Measurements from ENCODE around the gene CSMD2.

Gene CSMD2

DNA sequence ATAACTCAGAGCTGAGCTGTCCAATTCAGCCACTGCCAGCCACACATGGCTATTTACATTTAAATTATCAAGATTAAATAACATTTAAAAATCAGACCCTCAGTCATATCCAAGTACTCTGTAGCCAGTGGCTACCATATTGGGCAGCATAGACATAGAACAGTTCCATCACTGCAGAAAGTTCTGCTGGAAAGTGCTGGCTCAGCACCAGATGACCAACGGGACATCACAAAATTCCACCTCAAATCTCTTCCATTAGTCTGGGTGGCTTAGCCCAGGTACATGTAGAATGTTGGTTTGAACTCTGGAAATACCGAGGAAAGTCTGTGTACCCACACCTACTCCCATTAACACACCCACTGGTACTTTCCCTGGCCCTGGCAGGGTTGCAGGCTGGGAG, 563.3 kb downstream of the CSMD2 start:
- no peak for DNase-seq (ENCODE audit: low spot score)

DNA sequence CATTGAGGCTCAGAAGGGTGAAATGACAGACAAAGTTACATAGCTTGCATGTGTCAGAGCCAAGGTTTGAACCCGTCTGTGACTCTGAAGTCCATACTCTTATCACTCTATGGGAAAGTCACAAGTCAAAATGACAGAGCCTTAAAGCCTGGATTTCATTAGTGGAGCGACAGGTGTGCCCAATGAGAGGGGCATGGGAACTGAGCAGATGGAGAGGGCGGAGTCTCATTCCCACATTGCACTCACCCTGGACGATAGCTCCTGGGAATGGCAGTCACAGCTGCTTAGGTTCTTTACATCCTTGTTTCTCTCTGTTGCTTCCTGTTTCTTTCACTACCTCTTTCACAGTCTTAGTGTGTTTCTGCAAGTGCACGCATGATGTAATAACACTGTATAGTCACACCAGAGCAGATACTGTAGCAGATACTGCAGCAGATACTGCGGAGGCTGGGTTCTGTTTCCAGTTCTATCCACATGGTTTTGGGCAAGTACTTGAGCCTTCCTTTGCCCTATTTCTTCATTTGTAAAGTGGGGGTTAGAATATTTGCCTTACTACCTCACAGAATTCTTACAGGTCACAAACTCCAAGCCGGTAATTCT, 565.4 kb downstream of the CSMD2 start:
- no peak for DNase-seq (ENCODE audit: low spot score)

DNA sequence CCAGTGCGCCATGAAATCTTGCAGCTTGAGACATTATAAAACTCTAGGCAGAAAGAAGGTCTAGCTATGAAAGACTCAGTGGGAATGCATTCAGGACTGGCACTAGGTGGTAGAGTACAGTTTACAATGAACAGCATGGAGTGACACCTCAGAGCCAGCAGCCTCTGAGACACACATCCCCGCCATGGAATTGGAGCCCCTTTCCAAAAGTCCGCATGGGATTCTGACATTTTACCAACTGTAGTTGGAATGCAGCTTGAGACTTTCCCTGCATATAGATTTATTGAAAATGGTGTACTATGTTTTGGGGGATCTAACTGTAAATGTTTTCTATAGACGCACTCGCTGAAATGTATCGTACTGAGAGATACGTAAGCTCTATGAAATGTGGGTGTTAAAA, 576.3 kb downstream of the CSMD2 start:
- DNase-seq (ENCODE audit: low spot score) = no peak

DNA sequence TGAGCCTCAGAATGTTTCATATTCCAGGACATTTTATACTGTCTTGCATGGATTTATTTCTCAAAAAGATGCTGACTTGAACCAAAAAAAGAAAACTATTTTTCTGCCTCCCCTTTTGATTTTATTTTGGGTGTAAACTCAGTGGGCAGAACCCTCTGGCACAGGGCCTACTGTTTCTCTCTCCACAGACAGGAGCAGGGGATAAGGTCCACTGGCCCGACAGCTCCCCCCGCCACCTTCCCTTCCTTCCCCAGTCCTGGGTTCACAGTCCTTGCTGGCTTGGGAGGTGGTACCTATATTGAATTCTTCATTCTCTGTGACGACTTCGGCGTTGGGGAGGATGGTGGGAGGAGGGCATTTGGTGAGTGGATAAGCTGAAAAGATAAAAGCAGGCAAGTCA, 578.2 kb downstream of the CSMD2 start:
- DNase-seq (ENCODE audit: low spot score) = no peak

DNA sequence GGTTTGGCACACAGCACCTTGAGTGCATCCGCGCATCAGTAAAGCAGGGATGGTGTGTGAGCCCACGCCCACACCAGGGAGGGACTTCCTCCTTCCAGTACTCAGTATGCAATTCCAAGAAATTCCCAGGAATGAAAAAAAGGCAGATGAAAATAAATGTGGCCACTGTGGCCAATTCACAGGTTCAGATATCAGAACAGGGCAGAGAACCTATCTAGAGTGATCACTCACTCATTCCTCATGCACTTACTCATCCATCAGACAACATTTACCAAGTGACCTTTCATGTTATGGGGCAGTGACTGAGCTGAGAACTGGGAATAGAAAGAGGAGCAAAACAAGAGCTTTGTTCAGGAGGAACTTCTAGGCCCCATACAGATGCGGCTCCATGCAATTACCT, 578.9 kb downstream of the CSMD2 start:
- DNase-seq (ENCODE audit: low spot score) = no peak

DNA sequence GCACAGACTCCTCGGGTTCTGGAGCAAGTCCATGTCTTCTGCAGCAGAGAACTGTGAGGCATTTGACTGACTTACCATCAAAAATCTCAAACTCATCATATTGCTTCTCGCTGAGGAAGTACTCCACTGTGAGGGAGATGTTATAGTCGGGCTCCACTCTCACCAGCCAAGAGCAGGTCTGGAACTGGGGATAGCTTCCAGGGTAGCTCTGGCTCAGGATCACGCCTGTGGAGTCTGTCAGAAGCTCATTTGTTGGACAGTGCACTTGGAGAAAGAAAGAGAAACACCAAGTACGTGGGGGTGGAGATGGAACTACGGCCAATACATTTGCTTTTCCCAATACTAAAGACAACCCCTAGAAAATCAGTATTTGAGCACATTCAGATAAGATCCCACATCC, 581.5 kb downstream of the CSMD2 start:
- no peak for DNase-seq (ENCODE audit: low spot score)

DNA sequence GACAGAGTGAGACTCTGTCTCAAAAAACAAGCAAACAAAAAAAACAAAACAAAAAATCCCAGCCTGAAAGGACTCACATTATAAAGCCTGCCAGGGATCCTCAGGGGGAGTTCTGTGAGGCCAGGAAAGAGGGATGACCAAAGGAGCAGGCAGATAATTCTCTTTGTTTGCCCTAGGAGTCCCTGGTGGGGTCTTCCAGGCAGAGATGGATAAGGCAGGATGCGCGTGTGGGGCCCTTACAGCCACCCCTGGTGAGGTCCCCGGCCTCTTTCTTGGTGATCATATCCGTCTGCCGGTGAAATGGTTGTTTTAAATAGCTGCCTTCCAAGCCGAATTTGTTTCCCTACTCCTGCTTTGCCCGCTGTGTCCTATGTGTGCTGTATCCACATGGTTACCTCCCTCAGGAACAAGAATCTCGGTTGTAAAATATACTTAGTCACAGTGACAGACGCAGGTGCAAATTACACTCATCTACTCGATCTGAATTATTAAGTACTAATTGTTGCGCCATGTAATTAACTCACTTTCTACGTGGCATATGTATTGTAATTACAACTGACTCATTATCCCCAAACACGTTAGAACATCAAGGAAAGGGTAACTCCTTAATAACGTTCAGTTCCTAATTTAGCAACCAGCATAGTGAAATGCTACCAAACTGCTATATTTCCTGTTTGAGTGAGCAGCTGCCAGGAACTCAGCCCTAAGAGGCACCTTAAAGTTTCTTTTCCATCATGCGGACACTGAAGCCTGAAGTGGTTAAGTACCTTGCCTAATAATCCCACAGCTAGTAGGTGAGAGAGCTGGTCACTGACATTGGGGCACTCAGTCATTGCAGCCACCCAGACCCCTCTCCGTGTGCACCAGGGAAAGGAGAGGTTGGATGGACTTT, 586.2 kb downstream of the CSMD2 start:
- no peak for DNase-seq (ENCODE audit: low spot score)

DNA sequence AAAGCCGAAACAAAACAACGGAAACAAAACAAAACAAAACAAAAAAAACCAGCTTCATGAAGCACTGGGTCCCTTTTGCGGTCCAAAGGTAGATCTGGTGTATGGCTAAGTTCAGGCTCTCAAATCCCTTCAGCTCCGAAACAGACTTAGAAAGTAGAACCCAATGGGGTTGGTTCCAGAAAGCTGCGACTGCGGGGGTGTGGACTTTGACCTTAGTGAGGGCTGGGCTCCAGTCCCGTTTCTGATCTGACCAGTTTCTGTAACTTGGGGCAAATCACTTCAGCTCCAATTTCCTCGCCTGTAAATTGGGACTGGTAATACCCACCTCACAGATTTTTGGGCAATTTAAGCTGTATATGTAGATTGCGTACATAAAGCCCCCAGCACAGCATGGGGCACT, 587.4 kb downstream of the CSMD2 start:
- no peak for DNase-seq (ENCODE audit: low spot score)

DNA sequence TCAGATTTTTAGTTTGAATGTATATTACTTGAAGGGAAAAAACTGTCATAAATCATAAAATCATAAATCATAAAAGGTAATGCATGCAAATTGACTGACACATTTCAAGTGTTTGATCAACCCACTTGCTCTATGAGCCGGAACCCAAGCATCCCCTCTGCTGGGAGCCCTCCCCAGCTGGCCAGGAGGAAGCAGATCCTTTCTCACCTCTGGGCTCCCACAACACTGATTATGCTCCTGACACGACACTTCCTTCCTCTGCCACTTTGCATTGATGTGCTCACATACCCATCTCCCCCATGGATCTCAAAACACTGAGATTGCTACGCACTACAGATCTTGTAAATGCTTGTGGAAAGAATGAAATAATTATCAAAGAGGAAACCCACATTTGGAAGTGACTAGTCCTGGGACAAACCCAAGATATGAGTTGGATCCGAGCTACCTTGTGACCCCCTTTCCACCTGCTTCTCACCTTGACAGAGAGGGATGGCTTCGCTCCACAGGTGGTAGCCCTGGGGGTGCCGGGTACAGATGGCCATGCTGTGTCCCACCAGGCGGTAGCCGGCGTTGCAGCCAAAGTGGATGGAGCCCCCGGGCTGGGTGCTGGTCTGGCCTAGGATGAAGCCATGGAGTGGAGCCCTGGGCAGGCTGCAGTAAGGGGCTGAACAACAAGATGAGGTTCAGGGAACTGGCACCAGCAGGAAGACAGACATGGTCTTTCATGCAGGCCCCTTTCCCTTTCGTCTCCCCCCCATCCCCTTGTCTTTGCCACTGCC, 588.0 kb downstream of the CSMD2 start:
- DNase-seq (ENCODE audit: low spot score) = no peak

DNA sequence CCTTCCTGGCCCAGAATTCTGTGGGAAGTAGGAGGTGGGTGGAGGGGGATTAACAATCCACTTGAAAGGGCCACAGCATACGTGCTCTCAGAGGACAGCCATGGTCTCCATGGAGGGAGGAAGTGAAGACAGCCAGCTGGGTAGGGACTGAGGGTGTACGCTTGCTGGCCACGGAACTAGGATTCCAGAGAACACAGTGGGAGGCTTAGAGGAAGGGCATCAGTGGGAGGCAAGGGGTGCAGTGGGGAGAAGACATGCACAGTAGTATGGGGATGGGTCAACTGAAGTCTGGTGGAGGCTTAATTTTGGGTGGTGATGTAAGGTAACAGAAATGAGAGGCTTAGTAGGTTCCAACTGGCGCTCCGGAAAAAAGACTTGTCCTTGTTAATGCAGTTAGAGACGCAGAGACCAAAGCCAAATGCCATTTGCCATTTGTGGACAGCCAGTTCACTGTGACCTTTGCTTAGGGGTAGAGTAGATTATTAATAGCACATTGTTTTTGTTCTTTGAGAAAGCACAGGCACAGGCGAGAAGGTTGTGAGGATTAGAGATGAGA, 589.6 kb downstream of the CSMD2 start:
- DNase-seq (ENCODE audit: low spot score) = no peak

DNA sequence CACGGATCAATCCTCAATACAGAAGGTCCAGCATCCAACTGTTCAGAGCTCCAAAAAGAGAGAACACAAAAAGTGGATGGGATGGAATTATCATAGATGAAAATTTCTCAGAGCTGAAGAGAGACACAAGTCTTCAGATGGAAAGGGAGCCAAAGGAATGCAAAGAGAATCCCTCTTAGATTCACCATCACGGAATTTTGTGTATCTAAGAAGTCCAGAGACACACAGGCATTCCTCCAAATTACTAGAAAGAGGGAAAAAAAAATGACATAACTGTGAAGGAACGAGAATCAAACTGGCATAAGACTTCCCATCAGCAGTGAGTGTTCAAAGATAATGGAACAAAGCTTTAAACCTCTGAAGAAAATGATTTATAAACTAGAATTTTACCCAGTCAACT, 591.4 kb downstream of the CSMD2 start:
- DNase-seq (ENCODE audit: low spot score) = no peak

DNA sequence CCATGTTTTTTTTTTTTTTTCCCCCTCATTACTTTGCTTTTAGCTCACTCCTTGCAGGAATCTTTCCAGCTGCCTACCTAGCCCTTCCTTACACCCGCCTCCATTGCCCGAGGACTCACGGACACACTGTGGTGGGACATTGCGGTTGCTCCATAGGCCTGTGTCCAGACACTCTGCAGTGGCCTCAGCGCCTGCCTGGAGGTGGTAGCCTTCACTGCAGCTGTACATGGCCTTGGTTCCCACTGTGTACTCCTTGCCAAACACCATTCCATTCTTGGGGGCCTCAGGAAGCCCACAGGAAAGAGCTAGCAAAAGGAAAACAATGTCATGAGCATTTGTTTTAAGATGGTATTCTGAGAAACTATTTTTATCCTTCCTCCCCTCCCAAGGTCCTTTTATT, 592.6 kb downstream of the CSMD2 start:
- DNase-seq (ENCODE audit: low spot score) = no peak

DNA sequence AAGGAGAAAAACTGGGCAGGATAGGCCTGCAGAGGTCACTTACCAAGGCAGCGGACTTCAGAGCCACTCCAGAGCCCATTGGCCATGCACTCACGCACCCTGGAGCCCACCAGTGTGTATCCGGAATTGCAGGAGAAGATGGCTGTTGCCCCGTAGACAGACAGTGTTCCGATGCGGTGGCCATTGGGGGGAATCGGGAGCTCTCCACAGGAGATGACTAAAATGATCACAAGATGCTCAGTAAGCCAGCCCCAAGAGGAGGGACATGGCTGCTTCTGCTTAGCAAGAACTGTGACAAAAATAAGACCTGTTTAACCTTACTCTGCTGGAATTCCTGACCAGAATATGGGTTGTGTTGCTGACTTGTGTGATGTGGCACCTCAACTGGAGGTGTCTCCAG, 595.7 kb downstream of the CSMD2 start:
- no peak for DNase-seq (ENCODE audit: low spot score)

DNA sequence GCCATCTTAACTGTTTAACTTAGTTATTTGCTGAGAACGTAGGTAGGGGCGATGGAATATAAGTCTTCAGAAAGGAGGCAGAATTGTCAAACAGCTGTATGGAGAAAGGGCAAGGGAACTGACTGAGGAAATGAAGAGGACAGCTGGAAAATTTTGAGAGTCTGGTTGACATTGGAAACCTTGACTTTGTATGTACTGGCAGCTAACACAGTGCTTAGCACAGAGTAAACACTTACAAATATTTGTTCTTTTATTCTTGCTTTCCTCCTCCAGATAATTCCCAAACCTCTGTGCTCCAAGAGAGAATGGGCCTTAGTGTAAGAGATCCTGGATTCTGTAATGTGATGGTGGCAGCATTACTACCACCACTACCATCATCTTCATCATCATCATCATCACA, 601.3 kb downstream of the CSMD2 start:
- DNase-seq (ENCODE audit: low spot score) = no peak

DNA sequence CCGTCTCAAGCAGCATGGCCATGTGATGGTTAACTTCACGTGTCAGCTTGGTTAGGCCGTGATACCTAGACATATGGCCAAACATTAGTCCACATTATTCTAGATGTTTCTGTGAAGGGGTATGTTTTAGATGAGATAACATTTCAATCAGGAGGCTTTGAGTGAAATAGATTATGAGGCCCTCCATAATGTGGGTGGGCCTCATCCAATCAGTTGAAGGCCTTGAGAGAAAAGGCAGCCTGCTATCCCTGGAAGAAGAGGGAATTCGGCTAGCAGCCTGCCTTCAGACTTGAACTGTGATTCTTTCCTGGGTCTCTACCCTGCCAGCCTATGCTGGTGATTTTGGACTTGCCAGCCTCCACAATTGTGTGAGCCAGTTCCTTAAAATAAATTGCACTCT, 602.5 kb downstream of the CSMD2 start:
- no peak for DNase-seq (ENCODE audit: low spot score)

DNA sequence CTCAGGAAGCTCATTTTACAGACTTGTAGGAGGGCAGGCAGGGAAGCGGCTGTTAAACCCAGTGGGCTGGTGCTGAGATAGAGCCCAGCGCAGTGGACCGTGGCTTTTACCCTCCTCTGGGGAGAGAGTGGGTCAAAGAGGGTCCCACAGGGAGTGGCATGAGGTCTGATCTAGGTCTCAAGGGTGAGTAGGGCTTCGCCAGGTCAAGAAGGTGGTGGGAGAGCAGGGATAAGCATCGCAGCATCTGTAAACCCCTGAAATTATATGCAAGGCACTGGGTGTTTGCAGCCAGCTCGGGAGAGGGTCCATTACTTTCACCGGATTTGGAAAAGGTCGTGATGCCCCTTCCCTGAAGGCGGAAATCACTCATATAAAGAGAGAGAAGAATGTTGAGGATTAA, 603.5 kb downstream of the CSMD2 start:
- DNase-seq (ENCODE audit: low spot score) = no peak

DNA sequence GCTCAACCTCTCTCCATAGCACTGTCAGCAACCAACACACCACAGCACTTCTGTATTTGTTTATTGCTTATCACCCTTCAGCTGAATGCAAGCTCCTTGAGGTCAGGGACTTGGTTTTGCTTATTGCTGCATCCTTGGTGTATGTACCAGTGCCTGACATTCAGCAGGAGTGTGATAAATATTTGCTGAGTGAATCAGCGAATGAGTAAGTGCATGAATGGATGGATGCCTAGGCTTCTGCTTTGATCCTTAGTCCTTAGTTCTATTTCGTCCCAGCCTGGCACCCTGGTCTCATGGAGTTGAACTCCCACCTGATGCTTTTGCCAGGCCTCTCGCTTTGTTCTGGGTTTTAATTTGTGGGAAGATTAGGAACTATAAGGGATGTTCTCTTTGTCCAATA, 604.4 kb downstream of the CSMD2 start:
- no peak for DNase-seq (ENCODE audit: low spot score)

DNA sequence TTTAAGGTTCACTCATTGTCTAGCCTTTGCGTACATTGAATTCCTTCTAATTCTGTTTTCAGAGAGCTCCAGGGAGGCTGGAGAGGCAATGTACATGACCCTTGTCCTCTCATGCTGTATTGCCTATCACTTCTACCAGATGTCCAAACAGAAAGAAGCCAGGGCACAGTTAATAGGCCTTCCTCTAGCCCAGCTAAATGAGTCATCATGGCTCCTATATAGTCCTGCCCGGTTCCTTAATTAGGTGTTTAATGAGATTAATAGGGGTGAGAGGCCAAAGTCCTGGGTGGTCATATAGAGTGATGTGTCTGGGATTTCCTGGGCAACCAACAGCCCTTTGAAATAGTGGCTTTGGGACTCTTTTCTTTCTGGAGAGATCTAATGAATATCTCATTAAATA, 616.3 kb downstream of the CSMD2 start:
- DNase-seq (ENCODE audit: low spot score) = no peak

DNA sequence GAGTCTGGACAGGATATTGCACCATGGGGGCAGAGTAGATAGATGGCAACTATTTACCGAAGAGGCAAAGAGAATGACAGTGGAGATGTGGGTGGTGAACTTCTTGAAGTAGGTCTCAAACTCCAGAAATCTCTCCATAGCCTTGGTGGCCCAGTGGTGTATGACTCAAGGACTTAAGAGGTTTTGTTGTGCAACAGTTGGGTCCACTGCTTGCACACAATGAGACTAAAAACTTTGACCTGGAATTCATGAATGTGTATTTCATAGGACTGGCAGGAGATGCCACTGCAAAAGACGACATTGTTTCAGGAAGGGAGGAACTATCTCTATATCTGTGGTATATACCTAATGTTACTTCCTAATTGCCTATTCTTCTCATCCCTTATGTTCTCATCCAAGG, 616.7 kb downstream of the CSMD2 start:
- DNase-seq (ENCODE audit: low spot score) = no peak

DNA sequence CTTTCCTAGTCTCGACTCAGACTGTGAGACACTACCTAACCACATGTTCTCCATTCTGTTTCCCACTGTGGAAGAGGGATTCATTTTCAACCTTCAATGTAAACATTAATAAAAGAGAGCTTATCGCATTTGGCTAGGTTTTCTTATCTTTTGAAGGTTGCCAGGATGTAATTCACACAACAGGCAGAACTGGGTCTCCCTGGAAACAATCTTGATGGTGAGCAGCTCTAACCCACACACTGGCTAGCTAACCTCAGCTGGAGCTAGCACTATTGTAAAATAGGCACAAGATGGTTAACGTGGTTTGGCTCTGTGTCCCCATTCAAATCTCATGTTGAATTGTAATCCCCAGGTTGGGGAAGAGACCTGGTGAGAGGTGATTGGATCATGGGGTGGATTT, 617.5 kb downstream of the CSMD2 start:
- no peak for DNase-seq (ENCODE audit: low spot score)

DNA sequence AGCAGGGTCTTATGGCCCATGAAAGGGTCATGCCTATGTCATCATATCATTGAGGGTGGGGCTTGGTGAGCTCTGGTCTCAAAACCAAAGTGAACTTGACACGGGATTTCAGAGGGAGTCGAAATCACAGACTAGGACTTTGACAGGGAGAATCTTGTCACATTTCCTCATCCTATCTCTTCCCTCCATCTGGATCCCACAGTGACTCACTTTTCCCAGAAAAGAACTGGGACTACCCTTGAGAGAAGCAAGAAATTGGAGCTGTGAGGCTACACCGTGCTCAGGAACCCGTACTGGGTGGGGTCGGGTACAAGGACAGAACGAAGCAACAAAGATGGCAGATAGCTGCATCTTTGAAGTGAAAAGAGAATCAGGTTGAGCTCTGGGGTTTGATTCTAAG, 623.1 kb downstream of the CSMD2 start:
- no peak for DNase-seq (ENCODE audit: low spot score)

DNA sequence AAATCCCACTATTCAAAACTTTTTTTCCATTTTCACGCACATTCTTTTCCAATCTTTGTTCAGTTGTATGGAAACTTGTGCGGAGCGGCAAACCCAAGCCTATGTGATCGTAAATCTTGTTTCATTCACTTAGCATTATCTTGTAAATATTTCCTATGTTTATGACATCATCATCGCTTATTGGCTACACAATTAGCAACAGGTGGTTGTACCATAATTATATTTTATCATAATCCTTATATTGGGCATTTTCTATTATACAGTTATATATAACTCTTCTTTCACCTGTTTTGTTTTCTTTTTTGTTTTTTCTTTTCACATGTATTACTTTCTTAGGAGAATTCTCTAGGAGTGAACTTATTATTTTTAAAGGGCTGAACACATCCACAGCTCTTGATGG, 627.1 kb downstream of the CSMD2 start:
- DNase-seq (ENCODE audit: low spot score) = no peak

DNA sequence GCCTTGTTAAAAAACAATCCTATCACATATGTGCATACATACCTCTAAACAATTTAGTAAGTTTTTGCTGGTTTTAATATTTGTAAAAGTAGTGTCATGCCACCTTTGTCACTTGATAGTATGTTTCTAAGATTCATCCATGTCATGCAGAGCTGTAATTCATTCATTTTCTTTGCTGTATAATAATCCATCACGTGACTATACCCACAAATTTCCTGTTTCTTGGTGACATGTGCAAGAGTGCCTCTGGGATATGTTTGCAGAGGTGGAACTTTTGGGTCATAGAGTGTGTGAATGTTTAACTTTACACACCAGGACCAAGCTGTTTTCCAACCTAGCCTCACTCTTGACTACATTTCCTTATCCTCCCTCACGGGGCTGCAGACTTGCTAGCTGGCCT, 629.7 kb downstream of the CSMD2 start:
- DNase-seq (ENCODE audit: low spot score) = no peak

Measured in CD4-positive, alpha-beta T cell treated with Interleukin-2 at 100 ng/mL for 4 hours (primary cell).